ENCODE data around the gene PTPN9. TPM values are rescaled to one million over a fixed set of nuclear protein-coding genes. Genes with fewer than 3 reads are reported as not detected.
"Not testable (repeated sequence)": the region's sequence is repeated elsewhere in the genome, so short reads cannot be mapped to it uniquely, and the experiment has no call there.

PTPN9 gene
- total and polyA plus RNA-seq, 7 experiments from 2014 or later: 11.2 to 35.6 (median 15.7) TPM

GRCh38 chr15:75483961-75484360 is 95.2 kb downstream of the PTPN9 start:
- Mint-ChIP-seq H3K27ac (no peak overlapping the region), H3K4me1 (peaks cover 0 to 3% (median 0%) of the 10 kb centered on the region in 7 donors), H3K4me3 (no peak overlapping the region), H3K36me3 (peaks cover 9 to 42% (median 18%) of the 10 kb centered on the region in 5 donors), H3K27me3 (no peaks in the 10 kb centered on the region), H3K9me3 (no peaks in the 10 kb centered on the region)
- Histone ChIP-seq H3K4me1 (ENCODE audit: control insufficient read depth in 2 of 2, insufficient read depth in 2 of 2, low read length in 2 of 2) (no peaks in the 10 kb centered on the region), H3K4me3 (ENCODE audit: low read length) (no peak overlapping the region), H3K27me3 (ENCODE audit: control insufficient read depth in 2 of 2, insufficient read depth in 2 of 2, low read length in 2 of 2) (no peaks in the 10 kb centered on the region), H3K36me3 (ENCODE audit: control insufficient read depth in 2 of 3, insufficient read depth in 3 of 3, low read length in 3 of 3) (peaks cover 0 to 15% (median 0%) of the 10 kb centered on the region in 3 experiments), H3K27ac (ENCODE audit: low read depth, low read length) (no peak overlapping the region), H3K9me3 (ENCODE audit: control insufficient read depth in 2 of 3, low read length in 3 of 3) (no peaks in the 10 kb centered on the region)
- ChIA-PET POLR2A (interaction anchor here (0.5 kb wide), 1 partner anchor 62 kb away, joined by 3 read pairs; no protein-coding TSS in a partner anchor), CTCF (no interaction called here)
- no peak for DNase-seq
- ATAC-seq: no peak
- intact Hi-C loops (cut with micrococcal nuclease): no loop called here

GRCh38 chr15:75483556-75483955 is 95.6 kb downstream of the PTPN9 start:
- POLR2A ChIA-PET; H3K9me3 Mint-ChIP-seq; ATAC-seq; H3K27me3 Mint-ChIP-seq; H3K27me3 ChIP-seq (ENCODE audit: control insufficient read depth in 2 of 2, insufficient read depth in 2 of 2, low read length in 2 of 2); H3K4me1 ChIP-seq (ENCODE audit: control insufficient read depth in 2 of 2, insufficient read depth in 2 of 2, low read length in 2 of 2); H3K27ac Mint-ChIP-seq; H3K27ac ChIP-seq (ENCODE audit: low read depth, low read length); H3K4me3 Mint-ChIP-seq; DNase-seq; H3K4me1 Mint-ChIP-seq; CTCF ChIA-PET; H3K4me3 ChIP-seq (ENCODE audit: low read length); H3K9me3 ChIP-seq (ENCODE audit: control insufficient read depth in 2 of 3, low read length in 3 of 3); intact Hi-C loops (cut with micrococcal nuclease): not testable (repeated sequence)
- H3K36me3 ChIP-seq (ENCODE audit: control insufficient read depth in 2 of 3, insufficient read depth in 3 of 3, low read length in 3 of 3): peaks cover 0 to 15% (median 0%) of the 10 kb centered on the region in 3 experiments
- peaks cover 9 to 42% (median 18%) of the 10 kb centered on the region in 5 donors for H3K36me3 Mint-ChIP-seq

GRCh38 chr15:75483106-75483505 is 96.0 kb downstream of the PTPN9 start:
- POLR2A ChIA-PET: no interaction called here
- intact Hi-C loops (cut with micrococcal nuclease): no loop called here
- Histone ChIP-seq H3K9me3 (ENCODE audit: control insufficient read depth in 2 of 3, low read length in 3 of 3) (no peaks in the 10 kb centered on the region), H3K27ac (ENCODE audit: low read depth, low read length) (no peak overlapping the region), H3K36me3 (ENCODE audit: control insufficient read depth in 2 of 3, insufficient read depth in 3 of 3, low read length in 3 of 3) (peaks cover 0 to 15% (median 0%) of the 10 kb centered on the region in 3 experiments), H3K4me1 (ENCODE audit: control insufficient read depth in 2 of 2, insufficient read depth in 2 of 2, low read length in 2 of 2) (no peaks in the 10 kb centered on the region), H3K27me3 (ENCODE audit: control insufficient read depth in 2 of 2, insufficient read depth in 2 of 2, low read length in 2 of 2) (no peaks in the 10 kb centered on the region), H3K4me3 (ENCODE audit: low read length) (no peak overlapping the region)
- ATAC-seq (no peak), DNase-seq (no peak)
- CTCF ChIA-PET: no interaction called here
- Mint-ChIP-seq H3K27ac (no peak overlapping the region), H3K27me3 (no peaks in the 10 kb centered on the region), H3K4me1 (peaks cover 0 to 3% (median 0%) of the 10 kb centered on the region in 7 donors), H3K9me3 (no peaks in the 10 kb centered on the region), H3K4me3 (no peak overlapping the region), H3K36me3 (peaks cover 9 to 44% (median 18%) of the 10 kb centered on the region in 5 donors)

DNA sequence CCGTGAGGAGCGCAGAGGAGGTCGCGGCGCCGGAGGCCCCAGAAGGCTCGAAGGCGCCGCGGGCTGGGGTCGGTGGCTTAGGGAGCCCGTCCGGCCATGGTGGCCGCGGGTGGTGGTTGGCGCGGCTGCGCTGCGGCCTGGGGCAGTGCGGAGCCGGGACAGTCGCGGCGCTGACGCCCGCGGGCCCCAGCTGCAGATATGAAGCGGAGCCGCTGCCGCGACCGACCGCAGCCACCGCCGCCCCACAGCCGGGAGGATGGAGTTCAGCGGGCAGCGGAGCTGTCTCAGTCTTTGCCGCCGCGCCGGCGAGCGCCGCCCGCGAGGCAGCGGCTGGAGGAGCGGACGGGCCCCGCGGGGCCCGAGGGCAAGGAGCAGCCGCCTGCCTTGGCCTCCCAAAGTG is 98.7 kb downstream of the PTPN9 start:
- H3K36me3 ChIP-seq (ENCODE audit: control insufficient read depth in 2 of 3, insufficient read depth in 3 of 3, low read length in 3 of 3): peaks cover 0 to 12% (median 0%) of the 10 kb centered on the region in 3 experiments
- H3K27me3 ChIP-seq (ENCODE audit: control insufficient read depth in 2 of 2, insufficient read depth in 2 of 2, low read length in 2 of 2); H3K27ac Mint-ChIP-seq; H3K4me3 Mint-ChIP-seq; CTCF ChIA-PET; H3K9me3 Mint-ChIP-seq; intact Hi-C loops (cut with micrococcal nuclease); H3K9me3 ChIP-seq (ENCODE audit: control insufficient read depth in 2 of 3, low read length in 3 of 3); H3K4me1 ChIP-seq (ENCODE audit: control insufficient read depth in 2 of 2, insufficient read depth in 2 of 2, low read length in 2 of 2); DNase-seq; H3K27me3 Mint-ChIP-seq; H3K27ac ChIP-seq (ENCODE audit: low read depth, low read length); ATAC-seq; POLR2A ChIA-PET; H3K4me1 Mint-ChIP-seq; H3K4me3 ChIP-seq (ENCODE audit: low read length): not testable (repeated sequence)
- peaks cover 4 to 44% (median 18%) of the 10 kb centered on the region in 5 donors for H3K36me3 Mint-ChIP-seq

GRCh38 chr15:75479670-75480069 is 99.4 kb downstream of the PTPN9 start:
- POLR2A ChIA-PET: no interaction called here

GRCh38 chr15:75477094-75477493 is 102.0 kb downstream of the PTPN9 start:
- H3K27me3 ChIP-seq (ENCODE audit: control insufficient read depth in 2 of 2, insufficient read depth in 2 of 2, low read length in 2 of 2); H3K27me3 Mint-ChIP-seq; H3K9me3 ChIP-seq (ENCODE audit: control insufficient read depth in 2 of 3, low read length in 3 of 3); H3K27ac Mint-ChIP-seq; H3K4me3 Mint-ChIP-seq; ATAC-seq; H3K4me1 Mint-ChIP-seq; H3K4me1 ChIP-seq (ENCODE audit: control insufficient read depth in 2 of 2, insufficient read depth in 2 of 2, low read length in 2 of 2); H3K9me3 Mint-ChIP-seq; DNase-seq; POLR2A ChIA-PET; intact Hi-C loops (cut with micrococcal nuclease); CTCF ChIA-PET; H3K4me3 ChIP-seq (ENCODE audit: low read length); H3K27ac ChIP-seq (ENCODE audit: low read depth, low read length): not testable (repeated sequence)
- peaks cover 0 to 15% (median 5%) of the 10 kb centered on the region in 3 experiments for H3K36me3 ChIP-seq (ENCODE audit: control insufficient read depth in 2 of 3, insufficient read depth in 3 of 3, low read length in 3 of 3)
- peaks cover 4 to 40% (median 12%) of the 10 kb centered on the region in 5 donors for H3K36me3 Mint-ChIP-seq

More at GRCh38 chr15:75479670-75480069, 99.4 kb downstream of the PTPN9 start:
- Histone ChIP-seq H3K36me3 (ENCODE audit: control insufficient read depth in 2 of 3, insufficient read depth in 3 of 3, low read length in 3 of 3) (peaks cover 0 to 12% (median 2%) of the 10 kb centered on the region in 3 experiments), H3K27ac (ENCODE audit: low read depth, low read length) (no peak overlapping the region), H3K9me3 (ENCODE audit: control insufficient read depth in 2 of 3, low read length in 3 of 3) (no peaks in the 10 kb centered on the region), H3K4me3 (ENCODE audit: low read length) (no peak overlapping the region), H3K4me1 (ENCODE audit: control insufficient read depth in 2 of 2, insufficient read depth in 2 of 2, low read length in 2 of 2) (no peaks in the 10 kb centered on the region), H3K27me3 (ENCODE audit: control insufficient read depth in 2 of 2, insufficient read depth in 2 of 2, low read length in 2 of 2) (no peaks in the 10 kb centered on the region)
- CTCF ChIA-PET: no interaction called here
- Mint-ChIP-seq H3K4me3 (no peak overlapping the region), H3K9me3 (no peaks in the 10 kb centered on the region), H3K4me1 (no peaks in the 10 kb centered on the region), H3K36me3 (peaks cover 4 to 45% (median 17%) of the 10 kb centered on the region in 5 donors), H3K27me3 (no peaks in the 10 kb centered on the region), H3K27ac (no peak overlapping the region)
- intact Hi-C loops (cut with micrococcal nuclease): no loop called here
- DNase-seq: no peak
- ATAC-seq: no peak

- Mint-ChIP-seq H3K27ac (peak overlapping the region in 3 of 9 donors; percentile 26 to 72 (median 28)), H3K4me1 (peaks cover 0 to 17% (median 0%) of the 10 kb centered on the region in 7 donors), H3K27me3 (no peaks in the 10 kb centered on the region), H3K9me3 (no peaks in the 10 kb centered on the region), H3K36me3 (peaks cover 6 to 57% (median 19%) of the 10 kb centered on the region in 5 donors), H3K4me3 (no peak overlapping the region)
- ChIA-PET CTCF (no interaction called here), POLR2A (interaction anchor here (1.2 kb wide), 1 partner anchor 13 kb away, joined by 4 read pairs; no protein-coding TSS in a partner anchor)
- H3K4me3 ChIP-seq (ENCODE audit: low read length): no peak overlapping the region
- no peaks in the 10 kb centered on the region for H3K27me3 ChIP-seq (ENCODE audit: control insufficient read depth in 2 of 2, insufficient read depth in 2 of 2, low read length in 2 of 2)
- H3K9me3 ChIP-seq (ENCODE audit: control insufficient read depth in 2 of 3, low read length in 3 of 3): no peaks in the 10 kb centered on the region
- ATAC-seq (no peak), DNase-seq (no peak)
- H3K4me1 ChIP-seq (ENCODE audit: control insufficient read depth in 2 of 2, insufficient read depth in 2 of 2, low read length in 2 of 2): no peaks in the 10 kb centered on the region
- intact Hi-C loops (cut with micrococcal nuclease): no loop called here
- H3K27ac ChIP-seq (ENCODE audit: low read depth, low read length): no peak overlapping the region
- peaks cover 9 to 53% (median 17%) of the 10 kb centered on the region in 3 experiments for H3K36me3 ChIP-seq (ENCODE audit: control insufficient read depth in 2 of 3, insufficient read depth in 3 of 3, low read length in 3 of 3)
These were observed 110.1 kb downstream of the PTPN9 start for GRCh38 chr15:75468913-75469598.

Measured in naive thymus-derived CD4-positive, alpha-beta T cell (primary cell).